Fibroblast of lung (primary cell): ENCODE results near the gene ATXN7L1. TPM values are rescaled to one million over a fixed set of nuclear protein-coding genes. Genes with fewer than 3 reads are reported as not detected.

Experiments
- DNase-seq, 2 donors: peaks; one replicate each; pipeline versions ENCODE4 v3.0.0 to v3.0.0-alpha.2; 2010; ENCODE audit warnings: low read depth in 2 of 2
- H2AFZ ChIP-seq: 2 replicates; pipeline ENCODE4 v1.5.1; 2012; ENCODE audit warnings: low read length, control low read depth, inconsistent platforms
- H3K27ac ChIP-seq: 2 replicates; pipeline ENCODE4 v1.5.1; 2011; ENCODE audit warnings: low read length, control low read depth; ENCODE audit not compliant: insufficient read depth
- H3K27me3 ChIP-seq: 2 replicates; pipeline ENCODE4 v1.5.1; 2011; ENCODE audit warnings: mild to moderate bottlenecking, low read length; ENCODE audit not compliant: control insufficient read depth, insufficient read depth
- H3K36me3 ChIP-seq: 2 replicates; pipeline ENCODE4 v1.5.1; 2011; ENCODE audit warnings: low read length; ENCODE audit not compliant: control insufficient read depth, insufficient read depth
- H3K4me1 ChIP-seq: 2 replicates; pipeline ENCODE4 v1.5.1; 2011; ENCODE audit warnings: low read length; ENCODE audit not compliant: control insufficient read depth, insufficient read depth; ENCODE audit errors: extremely low read depth
- H3K4me2 ChIP-seq: 2 replicates; pipeline ENCODE4 v1.5.1; 2011; ENCODE audit warnings: low read length, control low read depth; ENCODE audit not compliant: insufficient read depth; ENCODE audit errors: extremely low read depth
- H3K4me3 ChIP-seq, 4 experiments: fragments of 200-600 bp in 1 of 4; sonication (generic) in 1 of 4; replicated peaks in 1 of 4; 2 replicates each; pipeline ENCODE4 v1.5.1; 2011 to 2016; ENCODE audit warnings: low read length in 4 of 4, low read depth in 3 of 4, mild to moderate bottlenecking in 3 of 4, control low read depth in 2 of 4, inconsistent platforms in 1 of 4, mixed read lengths in 1 of 4; ENCODE audit not compliant: insufficient read depth in 1 of 4; ENCODE audit errors: control extremely low read depth in 1 of 4
- H3K79me2 ChIP-seq: 2 replicates; pipeline ENCODE4 v1.5.1; 2012; ENCODE audit warnings: mild to moderate bottlenecking, low read length, inconsistent platforms; ENCODE audit not compliant: control insufficient read depth, insufficient read depth
- H3K9ac ChIP-seq: 2 replicates; pipeline ENCODE4 v1.5.1; 2011; ENCODE audit warnings: mild to moderate bottlenecking, low read length, control low read depth; ENCODE audit not compliant: insufficient read depth
- H3K9me3 ChIP-seq: 2 replicates; pipeline ENCODE4 v1.5.1; 2012; ENCODE audit warnings: low read depth, low read length; ENCODE audit not compliant: control insufficient read depth, insufficient read depth
- H4K20me1 ChIP-seq: 2 replicates; pipeline ENCODE4 v1.5.1; 2011; ENCODE audit warnings: low read length; ENCODE audit not compliant: control insufficient read depth, insufficient read depth; ENCODE audit errors: extremely low read depth
- CTCF ChIP-seq, 2 donors: IDR thresholded peaks in 1 of 2; conservative IDR thresholded peaks in 1 of 2; 1 replicate in 1 of 2; 2 replicates in 1 of 2; pipeline ENCODE4 v1.5.1; 2011 to 2012; ENCODE audit warnings: low read length in 2 of 2, control low read depth in 1 of 2, inconsistent platforms in 1 of 2, low read depth in 1 of 2, mild to moderate bottlenecking in 1 of 2
- EZH2 ChIP-seq: IDR thresholded peaks from 2 replicates; pipeline ENCODE4 v1.5.1; 2012; ENCODE audit warnings: low read length, control low read depth, mild to moderate bottlenecking; ENCODE audit errors: missing control alignments
- polyA plus RNA-seq, 2 donors: library from polyadenylated mRNA; depleted of rRNA in 1 of 2; stranded (reverse) in 1 of 2; unstranded in 1 of 2; fragments of >200 nt; gene quantifications; 2 replicates each; pipeline ENCODE4 v1.2.1, GENCODE V29; 2011 to 2012; ENCODE audit warnings: missing spikeins in 1 of 2
- total RNA-seq: library from RNA; depleted of rRNA; stranded (reverse); fragments of >200 nt; gene quantifications from 2 replicates; pipeline ENCODE4 v1.2.1, GENCODE V29; 2014

ATXN7L1 gene
- total and polyA plus RNA-seq, 2 donors (not counting 1 experiment from before 2014, with no cell fraction given) = 5.1 to 9.4 TPM

DNA sequence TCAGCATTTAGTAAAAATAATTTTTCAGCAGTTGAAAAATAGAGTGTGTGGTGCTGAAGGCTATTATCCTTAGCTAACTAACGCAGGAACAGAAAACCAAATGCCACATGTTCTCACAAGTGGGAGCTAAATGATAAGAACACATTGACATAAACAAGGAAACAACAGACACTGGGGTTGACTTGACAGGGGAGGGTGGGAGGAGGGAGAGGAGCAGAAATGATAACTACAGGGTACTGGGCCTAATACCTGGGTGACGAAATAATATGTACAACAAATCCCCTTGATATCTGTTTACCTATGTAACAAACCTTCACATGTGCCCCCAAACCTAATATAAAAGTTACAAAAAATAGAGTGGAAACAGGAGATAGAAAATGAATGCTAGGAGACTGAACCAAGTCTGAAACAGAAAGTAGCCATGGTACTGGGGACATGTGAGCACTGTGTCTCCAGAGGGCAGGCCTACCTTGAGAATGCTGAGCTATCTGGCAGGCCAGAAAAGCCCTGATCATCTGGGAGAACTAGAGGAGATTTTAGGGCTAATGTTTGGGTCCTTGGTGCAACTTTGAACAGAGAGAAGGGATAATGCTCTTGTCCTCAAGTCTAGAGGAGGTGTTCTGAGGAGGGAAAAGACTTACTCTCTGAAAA is 290.4 kb downstream of the ATXN7L1 start:
- Histone ChIP-seq H3K4me3 (no peak overlapping the region), H3K9me3 (no peaks in the 10 kb centered on the region), H3K79me2 (no peaks in the 10 kb centered on the region), H3K9ac (no peak overlapping the region), H3K4me1 (no peaks in the 10 kb centered on the region), H3K4me2 (no peak overlapping the region), H3K36me3 (no peaks in the 10 kb centered on the region), H2AFZ (no peak overlapping the region), H3K27ac (no peak overlapping the region), H3K27me3 (no peaks in the 10 kb centered on the region), H4K20me1 (no peaks in the 10 kb centered on the region)
- no peak for DNase-seq
- TF ChIP-seq EZH2 (no peak), CTCF (conservative IDR thresholded peaks at IDR 0.05 in 1 of 2, IDR thresholded peaks at IDR 0.05 in 1 of 2; ENCODE audit: low read depth in 1 of 2, low read length in 2 of 2) (no peak)

DNA sequence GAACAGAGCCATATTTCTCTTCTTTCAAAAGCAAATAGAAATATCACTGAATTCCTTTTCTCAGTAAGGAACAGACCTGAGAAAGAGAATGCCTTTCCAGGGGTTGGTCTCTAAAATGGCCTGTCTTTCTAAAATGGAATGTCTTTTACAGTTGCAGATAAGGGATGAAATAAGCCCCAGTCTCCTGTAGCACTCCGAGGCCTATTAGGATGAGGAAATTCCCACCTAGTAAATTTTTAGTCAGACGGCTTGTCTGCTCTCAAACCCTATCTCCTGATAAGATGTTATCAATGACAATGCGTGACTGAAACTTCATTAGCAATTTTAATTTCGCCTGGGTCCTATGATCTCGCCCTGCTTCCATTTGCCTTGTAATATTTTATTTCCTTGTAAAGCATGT is 292.2 kb downstream of the ATXN7L1 start:
- H4K20me1 ChIP-seq = no peaks in the 10 kb centered on the region
- H3K9me3 ChIP-seq = no peaks in the 10 kb centered on the region
- H2AFZ ChIP-seq = no peak overlapping the region
- no peaks in the 10 kb centered on the region for H3K27me3 ChIP-seq
- DNase-seq = no peak
- no peaks in the 10 kb centered on the region for H3K36me3 ChIP-seq
- TF ChIP-seq EZH2 (no peak), CTCF (conservative IDR thresholded peaks at IDR 0.05 in 1 of 2, IDR thresholded peaks at IDR 0.05 in 1 of 2; ENCODE audit: low read depth in 1 of 2, low read length in 2 of 2) (no peak)
- no peak overlapping the region for H3K4me3 ChIP-seq
- H3K4me1 ChIP-seq = no peaks in the 10 kb centered on the region
- H3K9ac ChIP-seq = no peak overlapping the region
- no peaks in the 10 kb centered on the region for H3K79me2 ChIP-seq
- H3K27ac ChIP-seq = no peak overlapping the region
- H3K4me2 ChIP-seq = no peak overlapping the region

GRCh38 chr7:105583061-105583460 is 293.3 kb downstream of the ATXN7L1 start:
- H3K27ac ChIP-seq = no peak overlapping the region
- no peaks in the 10 kb centered on the region for H3K4me1 ChIP-seq
- no peaks in the 10 kb centered on the region for H3K79me2 ChIP-seq
- no peaks in the 10 kb centered on the region for H3K36me3 ChIP-seq
- H3K4me2 ChIP-seq = no peak overlapping the region
- TF ChIP-seq EZH2 (no peak), CTCF (conservative IDR thresholded peaks at IDR 0.05 in 1 of 2, IDR thresholded peaks at IDR 0.05 in 1 of 2; ENCODE audit: low read depth in 1 of 2, low read length in 2 of 2) (no peak)
- H3K9me3 ChIP-seq = no peaks in the 10 kb centered on the region
- DNase-seq = no peak
- no peak overlapping the region for H2AFZ ChIP-seq
- no peaks in the 10 kb centered on the region for H4K20me1 ChIP-seq
- no peaks in the 10 kb centered on the region for H3K27me3 ChIP-seq
- no peak overlapping the region for H3K9ac ChIP-seq
- no peak overlapping the region for H3K4me3 ChIP-seq
